ENCODE results near the gene FRMD7.

Gene FRMD7

GRCh38 chrX:132033166-132033565 lies 94.7 kb downstream of the FRMD7 start:
- DNase-seq = no peak

GRCh38 chrX:132031867-132032266 lies 96.0 kb downstream of the FRMD7 start:
- no peak for DNase-seq

- no peak for DNase-seq
Measured at GRCh38 chrX:132030264-132030663, 97.6 kb downstream of the FRMD7 start.
